ENCODE measurements around the gene TNN.

The TNN gene

DNA sequence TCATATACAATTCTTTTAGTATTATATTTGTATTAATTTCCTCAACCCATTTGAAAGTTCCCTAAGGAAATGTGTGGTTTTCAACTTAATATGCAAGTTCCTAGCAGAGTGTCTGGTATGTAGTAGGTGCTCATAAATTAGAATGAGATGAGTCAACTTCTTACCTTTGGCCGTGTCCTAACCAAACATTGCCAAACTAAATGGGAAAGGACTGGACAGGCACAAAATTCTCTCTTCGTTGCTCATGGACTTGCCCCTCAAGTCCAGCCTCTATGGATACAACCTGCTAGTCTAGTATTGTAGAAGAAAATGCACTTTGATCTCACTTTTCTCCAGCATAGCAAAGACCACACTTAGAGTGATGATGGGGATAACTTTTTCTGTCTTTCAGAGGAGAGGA, 32.9 kb upstream of the TNN start:
- in situ Hi-C loops (cut with MboI; ENCODE audit: low sequenced_read_pairs, unreplicated experiment) = loop anchor here (5.0 kb wide), 1 partner anchor 78 kb away; no protein-coding TSS in a partner anchor
- TF ChIP-seq, protein P1, sequence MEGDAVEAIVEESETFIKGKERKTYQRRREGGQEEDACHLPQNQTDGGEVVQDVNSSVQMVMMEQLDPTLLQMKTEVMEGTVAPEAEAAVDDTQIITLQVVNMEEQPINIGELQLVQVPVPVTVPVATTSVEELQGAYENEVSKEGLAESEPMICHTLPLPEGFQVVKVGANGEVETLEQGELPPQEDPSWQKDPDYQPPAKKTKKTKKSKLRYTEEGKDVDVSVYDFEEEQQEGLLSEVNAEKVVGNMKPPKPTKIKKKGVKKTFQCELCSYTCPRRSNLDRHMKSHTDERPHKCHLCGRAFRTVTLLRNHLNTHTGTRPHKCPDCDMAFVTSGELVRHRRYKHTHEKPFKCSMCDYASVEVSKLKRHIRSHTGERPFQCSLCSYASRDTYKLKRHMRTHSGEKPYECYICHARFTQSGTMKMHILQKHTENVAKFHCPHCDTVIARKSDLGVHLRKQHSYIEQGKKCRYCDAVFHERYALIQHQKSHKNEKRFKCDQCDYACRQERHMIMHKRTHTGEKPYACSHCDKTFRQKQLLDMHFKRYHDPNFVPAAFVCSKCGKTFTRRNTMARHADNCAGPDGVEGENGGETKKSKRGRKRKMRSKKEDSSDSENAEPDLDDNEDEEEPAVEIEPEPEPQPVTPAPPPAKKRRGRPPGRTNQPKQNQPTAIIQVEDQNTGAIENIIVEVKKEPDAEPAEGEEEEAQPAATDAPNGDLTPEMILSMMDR (IDR thresholded peaks at IDR 0.05; ENCODE audit: borderline replicate concordance, control extremely low read depth, extremely low read depth, insufficient read depth, missing control alignments) = no peak
- DNase-seq (ENCODE audit: low spot score) = no peak

DNA sequence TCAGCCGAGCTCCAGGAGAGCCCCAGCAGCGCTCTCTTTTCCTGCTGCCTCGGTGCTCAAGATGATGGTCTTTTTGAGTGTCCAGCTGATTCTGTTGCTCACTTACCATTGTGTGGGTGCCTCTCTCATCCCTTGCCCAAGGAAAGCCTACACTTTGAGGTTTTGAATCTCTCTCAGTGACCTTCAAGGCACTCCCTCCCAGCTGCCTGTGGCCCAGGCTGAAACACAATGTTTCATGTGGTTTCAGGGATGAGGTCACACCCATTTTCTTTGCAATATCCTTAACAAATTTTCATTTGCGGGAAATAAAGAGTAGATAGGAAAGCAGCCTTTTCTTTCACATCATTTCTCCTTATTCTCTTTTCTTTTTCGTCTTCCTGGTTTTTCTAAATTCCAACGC, 31.8 kb upstream of the TNN start:
- DNase-seq (ENCODE audit: low spot score) = no peak
- in situ Hi-C loops (cut with MboI; ENCODE audit: low sequenced_read_pairs, unreplicated experiment) = no loop called here

DNA sequence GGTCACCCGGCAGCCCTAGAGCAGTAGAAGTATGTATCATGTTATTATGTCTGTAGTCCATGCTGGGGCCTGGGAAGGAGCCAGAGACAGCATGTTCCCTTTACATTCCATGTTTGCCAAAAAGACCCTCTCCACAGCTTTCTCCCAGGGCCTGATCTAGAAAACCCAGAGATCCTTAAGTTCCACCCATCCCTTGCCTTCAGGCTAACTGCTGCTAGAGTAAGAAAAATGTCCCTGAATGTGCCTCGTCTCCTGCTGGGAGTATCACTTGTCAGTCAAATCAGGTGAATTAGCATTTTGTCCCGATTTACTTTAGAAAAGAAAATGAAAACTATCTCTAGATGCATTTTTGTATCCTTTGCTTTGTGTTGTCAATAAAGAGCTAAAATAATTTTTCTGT, 31.2 kb upstream of the TNN start:
- in situ Hi-C loops (cut with MboI; ENCODE audit: low sequenced_read_pairs, unreplicated experiment) = no loop called here
- DNase-seq (ENCODE audit: low spot score) = no peak
- TF ChIP-seq, protein P1 (IDR thresholded peaks at IDR 0.05; ENCODE audit: borderline replicate concordance, control extremely low read depth, extremely low read depth, insufficient read depth, missing control alignments) = no peak

More for the DNA sequence above, 31.8 kb upstream of the TNN start:
- TF ChIP-seq, protein P1 (IDR thresholded peaks at IDR 0.05; ENCODE audit: borderline replicate concordance, control extremely low read depth, extremely low read depth, insufficient read depth, missing control alignments) = no peak

DNA sequence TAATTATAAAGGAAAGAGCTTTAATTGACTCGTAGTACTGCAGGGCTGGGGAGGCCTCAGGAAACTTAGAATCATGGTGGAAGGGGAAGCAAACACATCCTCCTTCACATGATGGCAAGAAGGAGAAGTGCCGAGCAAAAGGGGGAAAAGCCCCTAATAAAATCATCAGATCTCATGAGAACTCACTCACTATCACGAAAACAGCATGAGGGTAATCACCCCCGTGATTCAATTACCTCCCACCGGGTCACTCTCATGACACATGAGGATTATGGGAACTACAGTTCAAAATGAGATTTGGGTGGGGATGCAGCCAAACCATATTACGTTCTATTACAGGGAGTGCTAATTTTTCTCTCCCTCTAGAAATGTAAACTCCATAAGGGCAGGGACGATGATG, 30.2 kb upstream of the TNN start:
- TF ChIP-seq, protein P1 (IDR thresholded peaks at IDR 0.05; ENCODE audit: borderline replicate concordance, control extremely low read depth, extremely low read depth, insufficient read depth, missing control alignments) = no peak
- DNase-seq (ENCODE audit: low spot score) = no peak
- in situ Hi-C loops (cut with MboI; ENCODE audit: low sequenced_read_pairs, unreplicated experiment) = no loop called here

DNA sequence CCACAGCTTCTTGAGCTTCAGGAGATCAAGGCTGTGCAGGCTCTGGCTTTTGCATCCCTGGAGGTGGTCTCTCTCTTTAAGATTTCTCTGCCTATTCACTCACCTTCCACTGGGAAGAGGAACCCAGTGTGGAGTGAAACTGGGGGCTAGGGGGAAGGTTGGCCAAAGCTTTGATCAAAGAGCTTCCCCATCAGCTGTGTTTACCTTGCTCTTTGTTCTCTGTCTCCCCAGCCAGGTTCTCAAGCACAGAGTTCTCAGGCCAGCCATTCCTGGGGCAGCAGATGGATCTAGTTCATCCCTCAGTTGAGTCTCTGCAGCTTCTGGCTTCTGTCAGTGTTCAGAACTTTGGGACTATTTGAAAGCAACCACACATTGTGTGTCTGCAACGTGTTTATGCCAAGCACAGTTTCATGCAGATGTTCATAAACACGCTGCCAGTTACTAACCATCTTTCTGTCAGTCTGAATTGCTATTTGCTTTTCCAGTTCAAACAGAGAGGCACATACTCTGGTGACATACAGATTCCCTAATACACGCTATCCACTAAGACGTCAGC, 27.2 kb upstream of the TNN start:
- DNase-seq (ENCODE audit: low spot score) = no peak
- TF ChIP-seq, protein P1 (IDR thresholded peaks at IDR 0.05; ENCODE audit: borderline replicate concordance, control extremely low read depth, extremely low read depth, insufficient read depth, missing control alignments) = no peak
- in situ Hi-C loops (cut with MboI; ENCODE audit: low sequenced_read_pairs, unreplicated experiment) = no loop called here

DNA sequence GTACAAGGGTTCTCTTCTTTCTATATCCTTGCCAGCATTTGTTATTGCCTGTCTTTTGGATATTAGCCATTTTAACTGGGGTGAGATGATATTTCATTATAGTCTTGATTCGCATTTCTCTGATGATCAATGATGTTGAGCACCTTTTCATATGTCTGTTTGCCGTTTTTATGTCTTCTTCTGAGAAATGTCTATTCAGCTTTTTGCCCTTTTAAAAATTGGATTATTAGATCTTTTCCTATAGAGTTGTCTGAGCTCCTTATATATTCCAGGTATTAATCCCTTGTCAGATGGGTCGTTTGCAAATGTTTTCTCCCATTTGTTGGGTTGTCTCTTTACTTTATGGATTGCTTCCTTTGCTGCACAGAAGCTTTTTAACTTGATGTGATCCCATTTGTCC, 25.0 kb upstream of the TNN start:
- in situ Hi-C loops (cut with MboI; ENCODE audit: low sequenced_read_pairs, unreplicated experiment) = no loop called here
- TF ChIP-seq, protein P1 (IDR thresholded peaks at IDR 0.05; ENCODE audit: borderline replicate concordance, control extremely low read depth, extremely low read depth, insufficient read depth, missing control alignments) = no peak
- DNase-seq (ENCODE audit: low spot score) = no peak
